Activated CD8-positive, alpha-beta T cell treated with anti-CD3 and anti-CD28 coated beads for 36 hours (primary cell): ENCODE data around the gene ZNF785. TPM values are rescaled to one million over a fixed set of nuclear protein-coding genes. Genes with fewer than 3 reads are reported as not detected.

ENCODE experiments used
- ATAC-seq: fragments of 200-7000 bp; cut with Tn5 transposase; one replicate; pipeline ENCODE4 v1.10.0; 2021; ENCODE audit warnings: mild to moderate bottlenecking, moderate library complexity
- CTCF ChIA-PET: fragments of 350-600 bp; sonication (Branson Sonifier 250); formaldehyde crosslinking; loops from one replicate; lab custom pipeline; 2021; ENCODE audit warnings: antibody characterized with exemption; lab: Charles Lee
- POLR2A ChIA-PET: fragments of 350-600 bp; sonication (Branson Sonifier 250); formaldehyde crosslinking; loops from one replicate; lab custom pipeline; 2021; ENCODE audit warnings: antibody characterized with exemption; lab: Charles Lee
- DNase-seq: peaks from one replicate; pipeline ENCODE4 v3.0.0-alpha.2; 2020
- H3K27ac Mint-ChIP-seq: one replicate; pipeline ENCODE4 v1.8.0; 2021; ENCODE audit warnings: mild to moderate bottlenecking, mixed read lengths
- H3K27me3 Mint-ChIP-seq: one replicate; pipeline ENCODE4 v1.8.0; 2021; ENCODE audit warnings: mixed read lengths
- H3K36me3 Mint-ChIP-seq: one replicate; pipeline ENCODE4 v1.8.0; 2021; ENCODE audit warnings: low read depth, mixed read lengths
- H3K4me1 Mint-ChIP-seq: one replicate; pipeline ENCODE4 v1.8.0; 2021; ENCODE audit warnings: low read depth, mixed read lengths
- H3K4me3 Mint-ChIP-seq: one replicate; pipeline ENCODE4 v1.8.0; 2021; ENCODE audit warnings: mild to moderate bottlenecking, moderate library complexity, mixed read lengths
- H3K9me3 Mint-ChIP-seq: one replicate; pipeline ENCODE4 v1.8.0; 2021; ENCODE audit warnings: mixed read lengths
- CTCF ChIP-seq: fragments of 200-600 bp; IDR thresholded peaks from one replicate; pipeline ENCODE4 v1.8.0; 2022; ENCODE audit warnings: antibody characterized with exemption, mild to moderate bottlenecking
- intact Hi-C: fragments of 100-400 bp; cut with micrococcal nuclease; formaldehyde crosslinking; loops from one replicate; pipeline ENCODE4 v1.10.0; 2022
- total RNA-seq, 2 experiments: library from RNA; stranded (reverse); gene quantifications; one replicate each; pipeline ENCODE4 v1.2.3, GENCODE V29; 2021

Gene ZNF785
- total RNA-seq, 2 experiments from 2014 or later = 8.8 to 10.3 TPM

DNA sequence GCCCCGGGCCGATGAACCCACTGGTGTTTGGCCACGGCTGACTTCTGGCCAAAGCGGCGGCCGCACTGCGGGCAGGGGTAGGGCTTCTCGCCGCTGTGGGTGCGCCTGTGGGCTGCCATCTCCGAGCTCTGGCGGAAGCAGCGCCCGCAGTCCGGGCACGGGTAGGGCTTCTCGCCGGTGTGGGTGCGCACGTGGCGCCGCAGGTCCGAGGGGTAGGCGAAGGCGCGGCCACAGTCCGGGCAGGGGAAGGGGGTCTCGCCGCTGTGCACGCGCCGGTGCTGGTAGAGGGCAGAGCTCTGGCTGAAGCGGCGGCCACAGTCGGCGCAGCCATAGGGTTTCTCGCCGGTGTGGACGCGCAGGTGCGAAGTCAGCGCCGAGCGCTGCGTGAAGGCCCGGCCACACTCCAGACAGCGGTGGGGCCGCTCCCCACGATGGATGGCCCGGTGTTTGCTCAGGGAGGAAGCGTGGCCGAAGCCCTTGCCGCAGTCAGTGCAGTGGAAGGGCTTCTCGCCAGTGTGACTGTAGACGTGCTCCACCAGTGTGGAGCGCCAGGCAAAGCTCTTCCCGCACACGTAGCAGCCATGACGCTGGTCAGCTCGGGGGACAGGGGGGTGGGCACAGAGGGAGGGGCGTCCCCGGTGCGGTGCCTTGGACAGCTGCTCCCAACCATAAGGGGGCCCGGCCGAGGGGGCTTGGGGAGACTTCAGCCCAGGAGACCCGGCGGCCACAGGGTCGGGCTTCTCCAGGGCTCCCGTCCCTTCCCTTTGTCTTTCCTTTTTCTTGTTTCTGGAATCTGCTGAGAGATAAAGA is 30.0 kb downstream of the ZNF785 start:
- no peak for TF ChIP-seq CTCF
- peaks cover 39% of the 10 kb centered on the region for H3K36me3 Mint-ChIP-seq
- H3K27me3 Mint-ChIP-seq = no peaks in the 10 kb centered on the region
- no peaks in the 10 kb centered on the region for H3K9me3 Mint-ChIP-seq
- DNase-seq (no peak), ATAC-seq (no peak)
- CTCF ChIA-PET = no interaction called here
- POLR2A ChIA-PET = interaction anchor here (1.0 to 1.6 kb wide), 4 partner anchors 17 to 53 kb away, joined by 3 to 10 read pairs (median 4); partner anchors contain the start of gene ZNF747
- peak overlapping the region; percentile 60 for H3K27ac Mint-ChIP-seq
- H3K4me3 Mint-ChIP-seq = peak overlapping the region; percentile 88
- peaks cover 56% of the 10 kb centered on the region for H3K4me1 Mint-ChIP-seq
- intact Hi-C loops = loop anchor here (10.0 kb wide), 1 partner anchor 461 kb away; the partner anchor contains the start of genes TBX6 and YPEL3

GRCh38 chr16:30554557-30555314 is 30.8 kb downstream of the ZNF785 start:
- Mint-ChIP-seq H3K4me3 (no peak overlapping the region), H3K27me3 (no peaks in the 10 kb centered on the region), H3K36me3 (peaks cover 39% of the 10 kb centered on the region), H3K9me3 (no peaks in the 10 kb centered on the region), H3K27ac (peak overlapping the region; percentile 94), H3K4me1 (peaks cover 58% of the 10 kb centered on the region)
- intact Hi-C loops = loop anchor here (10.0 kb wide), 1 partner anchor 460 kb away; the partner anchor contains the start of genes TBX6 and YPEL3
- ChIA-PET POLR2A (interaction anchor here (1.0 to 1.6 kb wide), 5 partner anchors 16 to 54 kb away, joined by 3 to 10 read pairs (median 4); partner anchors contain the start of gene ZNF747), CTCF (interaction anchor here (1.1 kb wide), 1 partner anchor 13 kb away, joined by 3 read pairs; no protein-coding TSS in a partner anchor)
- no peak for TF ChIP-seq CTCF
- DNase-seq (no peak), ATAC-seq (no peak)

- POLR2A ChIA-PET = interaction anchor here (0.6 to 2.2 kb wide), 4 partner anchors 12 to 25 kb away, joined by 3 to 17 read pairs (median 4); partner anchors contain the start of gene ZNF747
- H3K27me3 Mint-ChIP-seq = no peaks in the 10 kb centered on the region
- intact Hi-C loops = loop anchor here (10.0 kb wide), 1 partner anchor 459 kb away; the partner anchor contains the start of genes TBX6 and YPEL3
- H3K4me3 Mint-ChIP-seq = no peak overlapping the region
- CTCF ChIA-PET = interaction anchor here (1.1 to 1.2 kb wide), 2 partner anchors 14 to 32 kb away, joined by 3 read pairs; partner anchors contain the start of gene ZNF785
- ATAC-seq (no peak), DNase-seq (no peak)
- no peaks in the 10 kb centered on the region for H3K9me3 Mint-ChIP-seq
- peak overlapping the region; percentile 94 for H3K27ac Mint-ChIP-seq
- peaks cover 58% of the 10 kb centered on the region for H3K4me1 Mint-ChIP-seq
- peaks cover 39% of the 10 kb centered on the region for H3K36me3 Mint-ChIP-seq
- TF ChIP-seq CTCF = no peak
These were observed 32.1 kb downstream of the ZNF785 start for GRCh38 chr16:30553393-30553899.

DNA sequence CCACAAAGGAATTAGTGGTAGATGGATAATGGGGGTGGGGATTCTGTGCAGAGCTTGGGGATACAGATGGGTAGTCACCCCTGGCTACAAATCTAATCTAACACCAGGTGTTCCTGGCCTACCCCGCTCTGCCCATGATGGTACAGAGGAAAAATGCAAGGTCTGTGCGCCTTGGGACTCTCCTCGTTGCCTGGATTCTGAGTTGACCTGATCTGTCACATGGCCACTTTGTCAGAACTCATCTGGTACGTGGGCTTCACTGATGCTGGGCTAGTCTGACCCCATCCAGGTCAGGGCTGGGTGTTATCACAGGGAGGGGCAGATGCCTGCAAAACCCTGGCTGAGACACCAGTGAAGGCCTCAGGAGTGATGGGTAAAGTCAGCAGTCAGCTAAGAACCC is 32.5 kb downstream of the ZNF785 start:
- H3K4me3 Mint-ChIP-seq = no peak overlapping the region
- H3K9me3 Mint-ChIP-seq = no peaks in the 10 kb centered on the region
- DNase-seq = no peak
- no peaks in the 10 kb centered on the region for H3K27me3 Mint-ChIP-seq
- TF ChIP-seq CTCF = no peak
- ChIA-PET CTCF (interaction anchor here (1.2 kb wide), 1 partner anchor 33 kb away, joined by 3 read pairs; the partner anchor contains the start of gene ZNF785), POLR2A (interaction anchor here (0.6 to 2.2 kb wide), 7 partner anchors 13 to 155 kb away, joined by 3 to 17 read pairs (median 3); partner anchors contain the start of gene ZNF747)
- ATAC-seq = no peak
- peaks cover 39% of the 10 kb centered on the region for H3K36me3 Mint-ChIP-seq
- H3K27ac Mint-ChIP-seq = peak overlapping the region; percentile 94
- intact Hi-C loops = loop anchor here (10.0 kb wide), 1 partner anchor 458 kb away; the partner anchor contains the start of genes TBX6 and YPEL3
- H3K4me1 Mint-ChIP-seq = peaks cover 59% of the 10 kb centered on the region
